ENCODE measurements around the gene ARHGEF2.

The ARHGEF2 gene

DNA sequence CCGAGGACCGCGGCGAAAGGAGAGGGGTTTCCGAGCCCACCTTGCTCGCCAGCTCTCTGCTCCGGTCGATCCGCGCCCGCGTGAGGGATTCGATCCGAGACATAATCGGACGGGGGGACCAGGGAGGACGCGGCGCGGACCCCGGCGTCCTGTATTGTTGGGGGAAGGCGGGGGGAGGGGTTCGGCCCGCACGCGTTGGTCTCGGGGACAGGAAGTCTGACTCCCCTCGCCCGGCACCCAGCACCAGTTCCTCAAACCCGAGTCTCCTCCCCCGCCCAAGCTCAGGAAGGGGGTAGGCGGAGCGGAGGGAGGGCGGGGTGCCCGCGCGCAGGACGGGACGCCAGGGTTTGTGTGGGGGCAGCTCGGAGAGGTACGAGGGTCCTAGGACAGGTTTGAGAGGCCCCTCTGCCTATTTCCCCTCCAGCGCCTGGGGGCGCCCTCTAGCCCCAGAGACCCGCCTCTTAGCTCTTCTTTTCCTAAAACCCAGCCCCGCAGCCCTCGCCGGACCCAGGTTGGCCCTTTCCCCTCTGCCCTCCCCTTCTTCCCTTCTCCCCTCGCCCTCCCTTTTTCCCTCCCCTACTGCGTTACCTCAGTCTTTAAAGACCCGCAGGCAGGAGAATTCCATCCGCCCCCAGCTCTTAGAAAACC lies at the start of gene ARHGEF2:
TSS of gene ARHGEF2 (minus strand) at position 223 of the 648 bp plus-strand sequence. CDS start at position 103, 120 bp downstream.
- peak; percentile 97 for DNase-seq

DNA sequence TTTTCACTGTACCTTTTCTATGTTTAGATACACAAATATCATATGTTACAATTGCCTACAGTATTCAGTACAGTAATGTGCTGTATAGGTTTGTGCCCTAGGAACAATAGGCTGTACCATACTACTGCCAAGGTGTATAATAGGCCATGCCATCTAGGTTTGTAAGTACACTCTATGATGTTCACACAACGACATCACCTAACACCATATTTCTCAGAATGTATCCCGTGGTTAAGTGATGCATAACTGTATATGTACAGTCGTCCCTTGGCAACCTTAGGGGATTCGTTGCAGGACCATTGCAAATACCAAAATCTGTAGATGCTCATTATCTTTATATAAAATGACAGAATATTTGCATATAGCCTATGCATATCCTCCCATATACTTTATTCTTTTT lies 48.2 kb upstream of the ARHGEF2 start:
- DNase-seq = no peak

DNA sequence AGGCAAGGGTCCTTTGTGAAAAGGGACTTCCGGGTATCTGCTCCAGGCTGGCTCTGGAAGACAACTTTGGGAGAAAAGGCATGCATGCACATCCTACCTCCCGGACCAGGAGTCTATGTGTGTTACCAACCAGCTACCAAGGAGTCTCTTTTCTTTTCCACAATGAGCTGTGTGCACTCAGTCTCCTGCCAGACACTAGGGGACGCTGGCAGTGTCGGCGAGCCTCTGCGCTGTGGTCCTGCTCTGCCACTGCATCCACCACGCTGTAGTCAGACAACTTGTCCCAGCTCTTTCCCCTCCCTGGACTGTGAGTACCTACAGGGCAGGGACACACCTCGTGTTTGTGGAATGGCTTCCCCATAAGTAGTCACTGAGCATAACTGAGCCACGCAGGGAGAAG lies 47.5 kb upstream of the ARHGEF2 start:
- DNase-seq = peak; percentile 82

DNA sequence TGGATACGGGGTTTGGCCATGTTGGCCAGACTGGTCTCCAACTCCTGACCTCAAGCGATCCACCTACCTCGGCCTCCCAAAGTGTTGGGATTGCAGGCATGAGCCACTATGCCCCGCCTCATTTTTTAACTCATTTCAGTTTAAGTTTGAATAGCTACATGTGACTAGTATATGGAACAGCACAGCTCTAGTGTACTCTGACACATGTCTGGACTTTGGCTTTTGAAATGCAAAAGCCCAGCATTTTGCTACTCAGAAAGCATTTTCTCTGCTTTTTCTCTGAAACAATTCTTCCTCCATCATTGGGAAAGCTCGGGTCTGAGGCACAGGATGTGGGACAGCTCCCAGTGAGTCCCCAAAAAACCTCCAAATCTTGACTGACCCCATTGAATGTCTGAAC lies 46.5 kb upstream of the ARHGEF2 start:
- no peak for DNase-seq

- DNase-seq = no peak
Observed at GRCh38 chr1:156021954-156022353, 43.6 kb upstream of the ARHGEF2 start.

- DNase-seq = no peak
Observed at GRCh38 chr1:156021093-156021428, 42.7 kb upstream of the ARHGEF2 start.

DNA sequence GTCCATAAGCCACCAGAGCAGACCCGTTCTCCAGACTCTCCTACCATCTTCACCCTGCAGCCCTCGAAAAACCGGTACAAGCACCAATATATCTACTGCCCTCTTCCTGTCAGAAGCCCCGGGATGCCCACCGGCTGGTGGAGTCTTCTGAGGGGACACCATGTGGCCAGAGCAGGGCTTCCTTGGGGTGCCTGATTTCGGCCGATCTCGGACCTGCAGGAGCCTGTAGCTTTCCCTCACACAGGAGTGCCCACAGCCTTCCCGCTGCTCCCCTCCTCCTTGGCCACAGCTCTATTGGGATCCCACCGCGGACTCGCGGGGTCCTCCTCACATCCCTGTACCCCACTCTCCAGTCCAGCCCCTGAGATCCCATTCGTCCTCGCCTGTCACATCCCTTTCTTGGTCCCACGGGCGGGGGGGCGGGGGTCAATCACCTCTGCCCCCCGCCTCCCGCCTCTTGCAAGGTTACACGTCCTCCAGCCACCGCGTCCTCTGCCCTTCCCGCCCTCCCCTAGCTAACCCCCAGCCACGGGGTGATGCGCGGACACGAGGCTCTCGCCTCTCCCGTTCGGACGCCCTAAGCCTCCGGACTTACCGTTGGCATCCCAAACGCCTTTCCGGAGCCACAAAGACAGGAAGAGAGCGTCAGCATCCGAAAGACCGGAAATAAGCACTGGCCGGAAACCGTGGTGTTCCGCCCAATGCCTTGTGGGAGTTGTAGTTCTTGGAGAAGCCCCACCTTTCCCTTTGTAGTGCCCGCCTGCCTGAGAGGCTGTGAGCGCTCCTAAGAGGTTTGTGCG lies 42.1 kb upstream of the ARHGEF2 start, which contains the start of gene SSR2:
TSS of gene SSR2 (minus strand) at position 659 of the 800 bp plus-strand sequence. CDS start 784 bp downstream, outside the sequence.
- peak; percentile 97 for DNase-seq

- no peak for DNase-seq
Observed at GRCh38 chr1:156019946-156020292, 41.6 kb upstream of the ARHGEF2 start.

- DNase-seq = no peak
Observed at GRCh38 chr1:156014829-156015228, 36.5 kb upstream of the ARHGEF2 start.

- DNase-seq = no peak
Observed at GRCh38 chr1:156012051-156012817, 33.9 kb upstream of the ARHGEF2 start.

GRCh38 chr1:156009404-156009803 lies 31.1 kb upstream of the ARHGEF2 start:
- DNase-seq = no peak

GRCh38 chr1:156006666-156007376 lies 28.5 kb upstream of the ARHGEF2 start:
- no peak for DNase-seq

DNA sequence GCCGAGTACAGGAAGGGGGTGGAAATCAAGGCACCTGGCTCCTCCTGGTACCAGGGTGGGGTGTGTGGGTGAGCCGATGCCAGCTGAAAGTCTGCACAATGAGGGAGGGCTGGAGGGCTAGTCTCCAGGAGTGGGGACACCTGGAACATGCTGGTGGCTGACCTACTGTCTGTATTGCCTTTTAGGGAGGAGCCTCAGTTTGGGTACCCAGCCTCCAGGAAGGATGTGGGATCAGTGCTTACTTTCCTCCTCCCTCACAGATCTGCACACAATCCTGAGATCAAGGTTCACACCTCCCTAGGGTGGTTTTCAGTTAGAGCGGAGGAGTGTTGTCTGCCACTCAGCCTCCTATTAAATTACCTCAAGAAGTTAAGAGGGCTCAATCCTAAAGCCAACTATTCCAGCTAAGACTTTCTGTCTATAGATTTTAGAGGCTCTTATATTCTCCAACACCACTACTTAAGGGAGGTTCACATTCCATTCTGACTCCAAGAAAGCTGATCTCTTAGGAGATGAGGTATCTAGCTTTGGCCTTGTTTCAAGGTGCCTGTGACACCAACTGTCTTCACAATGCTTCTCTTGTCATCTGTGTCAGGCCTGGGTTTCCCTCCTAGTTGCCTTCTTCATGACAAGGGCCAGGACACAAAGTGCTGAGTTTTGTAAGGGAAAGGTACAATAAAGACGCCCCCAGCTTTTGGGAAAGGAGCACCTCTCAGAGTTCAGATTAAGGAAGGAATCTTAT lies 26.7 kb upstream of the ARHGEF2 start:
- DNase-seq = no peak

- no peak for DNase-seq
Observed at GRCh38 chr1:156003923-156004188, 25.5 kb upstream of the ARHGEF2 start.

DNA sequence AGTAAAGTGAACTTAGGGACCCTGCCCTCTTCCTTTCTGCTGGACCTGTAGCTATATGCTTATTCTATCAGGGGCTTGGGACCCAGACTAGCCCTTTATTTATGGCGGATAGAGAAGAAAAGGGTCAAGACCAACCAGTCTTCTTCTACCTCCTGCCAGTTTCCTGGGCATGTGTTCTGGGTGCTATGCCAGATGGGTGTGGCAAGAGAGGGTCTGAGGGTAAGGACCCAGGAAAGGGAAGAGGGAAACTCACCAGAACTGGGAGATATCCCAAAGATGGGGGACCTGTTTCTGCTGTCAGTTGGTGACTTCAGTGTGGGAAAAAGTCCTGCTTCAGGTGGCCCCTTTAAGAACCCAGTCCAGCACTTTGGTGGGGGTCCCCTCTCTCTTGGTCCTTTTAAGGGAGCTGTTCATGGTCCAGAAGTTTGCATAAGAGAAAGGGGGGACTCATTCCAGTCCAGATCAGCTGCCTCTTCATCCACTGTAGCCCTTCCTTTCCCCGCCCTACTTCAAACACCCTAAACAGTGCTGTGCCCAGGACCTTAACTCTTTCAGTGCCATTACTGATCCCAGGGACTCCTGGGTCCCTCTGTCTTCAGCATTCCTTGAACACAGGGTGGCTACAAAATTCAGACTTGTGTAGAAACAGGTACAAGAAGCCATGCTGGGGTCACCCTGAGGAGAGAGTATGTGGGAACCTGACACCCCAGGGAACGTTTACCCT lies 24.0 kb upstream of the ARHGEF2 start:
- DNase-seq = no peak

DNA sequence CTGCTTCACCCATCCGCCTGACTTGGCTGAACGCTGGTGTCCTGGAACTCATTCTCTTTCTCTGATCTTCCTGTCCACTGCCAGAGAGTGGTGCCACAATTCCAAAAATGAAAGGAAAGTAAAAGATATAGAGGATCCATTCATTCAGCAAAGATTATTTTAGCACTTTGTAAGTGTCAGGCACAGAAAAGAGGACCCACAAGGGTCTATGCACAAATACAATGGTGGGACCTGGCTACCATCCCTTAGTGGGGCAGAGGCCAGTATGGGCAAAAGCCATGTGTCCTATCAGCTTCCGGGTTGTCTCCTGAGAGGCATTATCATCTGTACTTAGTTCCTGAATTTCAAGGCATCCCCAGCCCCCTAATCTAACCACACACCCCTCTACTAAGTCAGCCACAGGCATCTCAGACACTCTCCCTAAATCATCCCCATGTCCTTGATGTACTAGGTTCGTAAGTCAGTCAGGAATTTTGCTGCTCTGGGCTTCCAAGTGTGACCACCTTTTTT lies 23.4 kb upstream of the ARHGEF2 start:
- peak; percentile 79 for DNase-seq

DNA sequence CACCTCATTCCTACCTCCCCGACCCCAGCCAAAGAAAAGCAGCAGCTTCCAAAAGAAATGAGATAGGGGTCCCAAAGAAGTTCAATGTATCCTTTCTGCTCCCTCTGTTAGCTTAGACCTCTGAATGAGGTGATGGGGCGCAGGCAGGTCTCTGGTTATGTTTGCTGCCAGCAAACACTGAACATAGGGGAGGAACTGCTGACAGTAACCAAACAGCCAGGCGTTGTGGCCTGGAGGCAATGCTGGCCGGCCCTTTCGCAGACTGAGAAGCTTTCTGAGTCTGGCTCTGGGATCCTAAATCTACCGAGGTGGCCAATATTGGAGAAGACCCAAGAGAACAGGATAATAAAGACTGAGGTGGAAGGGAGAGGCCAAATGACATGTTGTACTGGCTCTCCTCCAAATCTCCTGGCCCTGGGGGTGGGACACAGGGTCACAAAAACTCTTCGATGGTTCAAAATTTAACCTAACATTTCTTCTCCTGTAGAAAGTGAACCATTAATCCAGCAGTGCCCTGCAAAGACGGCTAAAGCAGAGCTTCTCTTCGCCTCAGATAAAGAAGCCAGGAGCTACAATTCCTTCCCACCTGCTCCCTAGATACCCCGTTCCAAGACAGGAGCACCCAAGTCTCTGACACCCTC lies 22.8 kb upstream of the ARHGEF2 start:
- DNase-seq = no peak

GRCh38 chr1:155999964-156000363 lies 21.6 kb upstream of the ARHGEF2 start:
- DNase-seq = peak; percentile 36

- no peak for DNase-seq
Observed at GRCh38 chr1:155996166-155996565, 17.8 kb upstream of the ARHGEF2 start.

DNA sequence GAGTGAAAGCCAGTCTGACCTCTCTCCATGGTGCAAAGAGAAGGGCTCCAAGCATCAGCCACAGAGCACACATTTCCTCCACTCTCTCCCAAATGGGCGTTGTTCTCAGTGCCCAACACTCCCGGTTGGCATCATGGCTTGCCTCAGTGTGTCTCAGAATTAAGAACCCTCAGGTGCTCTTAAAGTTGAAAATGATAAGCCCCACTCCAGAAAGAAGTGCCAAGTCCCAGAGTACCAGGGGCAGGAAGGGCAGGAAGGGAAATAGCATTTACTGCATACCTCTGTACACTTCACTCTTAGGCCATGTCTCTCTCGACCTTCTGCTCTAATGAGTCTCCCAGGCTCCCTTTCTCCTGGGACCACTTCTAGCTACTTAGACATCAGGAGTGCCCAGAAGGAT lies 15.2 kb upstream of the ARHGEF2 start:
- DNase-seq = no peak
